GM18858 (cell line): ENCODE results near the gene COMMD2.

Source experiments
- ATAC-seq: cut with Tn5 transposase; IDR thresholded peaks from one replicate; pipeline ENCODE4 v1.9.1; 2021; ENCODE audit not compliant: unreplicated experiment

Gene COMMD2

DNA sequence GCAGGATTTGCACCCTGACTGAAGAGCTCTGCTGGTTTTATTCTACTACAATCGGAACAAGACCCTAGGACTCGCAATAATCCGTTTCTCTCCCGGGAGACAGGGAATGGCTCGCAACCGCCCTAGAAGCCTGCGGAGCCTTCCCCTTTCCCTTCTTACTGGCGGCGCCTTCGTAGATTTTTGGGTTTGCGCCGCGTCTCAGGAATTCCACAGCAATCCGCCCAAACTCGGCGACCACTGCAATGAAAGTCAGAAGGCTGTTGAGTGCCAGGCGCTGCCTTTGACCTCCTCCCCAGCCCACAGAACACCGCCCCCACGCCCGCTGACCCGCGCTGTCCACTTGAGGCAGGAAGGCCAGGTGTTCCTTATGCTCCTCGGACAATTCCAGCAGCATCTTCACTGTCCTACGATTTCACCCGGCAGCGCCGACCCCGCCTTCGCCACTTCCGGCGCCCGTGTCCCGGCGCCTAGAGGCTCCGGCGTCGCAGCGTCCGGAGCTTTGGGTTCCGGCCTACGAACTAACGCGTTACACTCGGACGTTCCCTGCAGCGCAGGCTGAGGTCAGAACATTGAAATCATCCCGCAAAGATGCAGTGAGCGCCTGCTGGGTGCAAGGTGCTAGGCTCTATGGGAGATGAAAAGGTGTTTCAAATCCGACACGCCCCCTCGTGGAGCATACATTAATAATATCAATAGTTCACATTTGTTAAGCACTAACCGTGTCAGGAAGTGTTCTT lies at the start of gene COMMD2:
TSS of gene COMMD2 (minus strand) at position 439 of the 737 bp plus-strand sequence. CDS start at position 394, 45 bp downstream.
- ATAC-seq = peak; percentile 99

GRCh38 chr3:149801639-149802038 lies 49.4 kb upstream of the COMMD2 start:
- no peak for ATAC-seq

DNA sequence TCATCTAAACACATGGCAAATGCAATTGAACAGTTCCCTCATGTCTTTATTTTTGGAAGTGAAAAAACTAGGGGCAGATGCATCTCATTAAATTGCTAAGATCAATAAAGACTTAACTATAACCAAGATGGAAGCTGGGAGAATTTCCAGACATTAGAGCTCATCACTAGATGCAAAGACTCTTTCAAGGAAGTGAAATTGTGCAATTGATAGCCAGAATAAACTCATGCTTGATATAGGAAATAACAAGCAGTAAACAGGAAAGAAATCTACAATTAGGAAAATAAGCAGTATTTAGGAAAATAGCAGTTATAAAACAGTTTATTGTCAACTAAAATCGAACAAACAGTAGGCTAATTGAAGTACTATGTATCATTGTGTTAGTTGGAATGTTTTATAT lies 48.9 kb upstream of the COMMD2 start:
- no peak for ATAC-seq

GRCh38 chr3:149800693-149801092 lies 48.4 kb upstream of the COMMD2 start:
- no peak for ATAC-seq

DNA sequence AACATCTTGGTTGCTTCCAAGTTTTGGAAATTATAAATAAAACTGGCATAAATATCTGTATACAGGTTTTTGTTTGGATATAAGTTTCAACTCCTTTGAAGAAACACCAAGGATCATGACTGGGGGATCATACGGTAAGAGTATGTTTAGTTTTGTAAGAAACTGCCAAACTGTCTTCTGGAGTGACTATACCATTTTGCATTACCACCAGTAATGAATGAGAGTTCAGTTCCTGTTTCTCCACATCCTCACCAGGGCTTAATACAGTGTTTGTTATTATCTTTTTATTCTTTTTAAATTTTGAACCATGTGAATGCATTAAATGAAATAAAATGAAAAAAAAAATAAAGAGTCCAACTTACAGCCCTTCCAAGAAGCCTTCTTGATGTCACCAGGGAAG lies 43.7 kb upstream of the COMMD2 start:
- ATAC-seq = no peak

DNA sequence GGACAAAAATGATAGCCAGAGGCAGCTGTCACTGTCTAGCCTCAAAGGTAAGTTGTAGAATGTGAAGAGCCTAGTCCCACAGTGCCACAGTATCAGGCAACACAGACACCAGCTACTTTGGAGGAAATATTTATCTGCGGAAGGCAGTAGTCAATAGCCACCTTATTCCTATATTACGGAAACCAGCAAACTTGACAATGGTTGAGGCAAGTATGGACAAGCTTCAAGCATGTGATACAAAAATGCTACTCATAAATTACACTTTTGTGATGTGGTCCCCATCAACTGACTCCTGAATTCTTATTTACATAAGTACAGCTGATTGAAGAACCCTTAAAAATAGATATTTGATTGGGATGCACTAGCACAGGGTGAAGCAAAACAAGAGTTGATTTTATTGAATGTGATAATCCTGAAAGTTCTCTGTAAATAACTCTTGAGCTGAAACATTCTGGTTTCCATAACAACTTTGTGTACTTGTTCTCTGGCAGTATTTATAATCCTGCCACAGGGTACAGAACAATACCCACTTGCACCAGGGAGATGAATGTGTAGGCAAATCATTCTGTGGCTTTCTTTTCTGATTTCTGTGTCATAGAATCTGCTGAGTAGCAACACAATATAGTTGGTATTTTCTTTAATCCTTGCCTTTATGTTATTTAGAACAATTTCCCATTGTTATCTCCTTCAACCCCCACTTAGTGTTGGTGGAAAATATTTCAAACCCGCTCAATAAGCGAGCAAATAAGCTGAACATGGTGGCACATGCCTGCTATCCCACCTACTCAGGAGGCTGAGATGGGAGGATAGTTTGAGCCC lies 40.4 kb upstream of the COMMD2 start, which contains the start of gene ANKUB1:
TSS of gene ANKUB1 (minus strand) at position 103 of the 819 bp plus-strand sequence. CDS start 188 bp downstream, outside the sequence.
- ATAC-seq = no peak

- ATAC-seq = no peak
Observed at GRCh38 chr3:149790698-149791097, 38.4 kb upstream of the COMMD2 start.

DNA sequence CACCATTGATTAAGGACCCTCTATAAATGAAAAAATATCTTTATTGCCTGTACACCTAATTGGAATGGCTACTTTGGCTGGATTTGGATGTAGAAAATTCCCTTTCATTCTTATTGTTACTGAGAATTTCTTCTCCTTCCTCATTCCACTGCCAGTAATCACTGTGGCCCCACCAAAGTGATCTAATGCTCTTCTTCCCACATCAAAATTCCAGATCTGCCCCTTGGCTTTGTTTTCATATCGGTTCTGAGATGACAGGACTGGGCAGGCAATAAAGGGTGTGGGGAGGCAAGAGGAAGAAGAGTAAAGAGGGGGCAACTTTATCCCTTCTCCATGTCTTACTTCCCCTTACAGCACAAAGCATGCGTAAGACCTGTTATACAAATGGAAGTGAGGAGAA lies 38.0 kb upstream of the COMMD2 start:
- ATAC-seq = no peak

- no peak for ATAC-seq
Observed at GRCh38 chr3:149784064-149784704, 31.9 kb upstream of the COMMD2 start.

- ATAC-seq = no peak
Observed at GRCh38 chr3:149783576-149783975, 31.3 kb upstream of the COMMD2 start.

DNA sequence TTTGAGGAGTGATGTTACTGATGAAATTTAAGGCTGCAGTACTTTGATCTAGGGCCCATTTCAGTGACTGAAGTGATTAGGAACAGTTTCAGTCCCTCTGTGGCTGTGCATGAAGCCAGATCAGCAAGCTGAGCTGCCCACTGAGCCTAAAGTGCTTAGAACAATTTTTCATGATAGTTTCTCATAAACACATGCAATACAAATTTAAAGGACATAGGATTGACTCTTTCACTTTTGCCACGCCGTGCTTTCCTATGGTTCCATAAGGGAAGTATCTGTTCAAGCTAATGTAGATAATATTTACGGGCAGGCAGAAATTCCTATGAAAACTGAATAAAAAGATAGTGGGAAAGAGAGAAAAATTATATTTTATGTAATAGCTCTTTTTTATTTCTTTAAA lies 29.5 kb upstream of the COMMD2 start:
- ATAC-seq = no peak

DNA sequence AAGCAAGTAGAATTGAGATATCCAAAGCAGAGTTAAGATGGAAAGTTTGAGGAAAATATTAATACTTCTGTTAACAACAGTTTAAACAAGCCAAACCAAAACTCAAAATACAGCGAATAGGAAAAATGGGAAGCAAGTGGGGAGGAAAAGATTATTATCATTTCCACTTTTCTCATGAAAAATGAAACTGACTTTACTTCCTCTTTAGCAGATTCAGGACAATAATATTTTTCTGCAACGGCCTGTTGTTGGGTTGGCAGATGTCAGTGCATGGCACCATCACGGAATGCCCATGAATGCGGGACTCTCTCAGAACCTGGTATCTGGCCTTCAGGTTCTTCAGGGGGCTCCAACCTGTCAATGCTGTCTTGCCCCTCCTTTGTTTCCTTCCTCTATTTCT lies 28.9 kb upstream of the COMMD2 start:
- ATAC-seq = no peak

- ATAC-seq = no peak
Observed at GRCh38 chr3:149777414-149778214, 25.3 kb upstream of the COMMD2 start.

- ATAC-seq = no peak
Observed at GRCh38 chr3:149776170-149776569, 23.9 kb upstream of the COMMD2 start.

- ATAC-seq = no peak
Observed at GRCh38 chr3:149772861-149773260, 20.6 kb upstream of the COMMD2 start.

DNA sequence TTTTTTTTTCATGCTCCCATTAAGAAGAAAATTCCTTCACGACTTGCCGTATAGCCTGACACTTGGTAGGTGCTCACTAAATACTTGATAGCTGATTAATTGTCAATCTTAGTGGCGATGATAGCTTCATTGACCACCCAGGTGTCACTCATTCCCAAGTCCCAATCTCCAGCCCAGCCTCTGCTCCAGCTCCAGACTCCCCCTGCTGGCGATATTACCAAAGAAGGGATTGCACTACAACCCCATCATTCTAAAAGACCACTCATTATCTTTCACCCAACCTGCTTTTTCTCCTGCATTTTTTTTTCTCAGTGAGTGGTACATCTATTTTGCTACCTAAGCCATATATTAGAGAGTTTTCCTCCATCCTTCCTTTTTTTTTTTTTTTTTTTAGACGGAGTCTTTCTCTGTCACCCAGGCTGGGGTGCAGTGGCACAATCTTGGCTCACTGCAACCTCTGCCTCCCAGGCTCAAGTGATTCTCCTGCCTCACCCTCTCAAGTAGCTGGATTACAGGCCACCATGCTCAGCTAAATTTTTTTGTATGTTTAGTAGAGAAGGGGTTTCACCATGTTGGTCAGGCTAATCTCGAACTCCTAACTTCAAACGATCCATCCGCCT lies 19.5 kb upstream of the COMMD2 start:
- ATAC-seq = no peak

DNA sequence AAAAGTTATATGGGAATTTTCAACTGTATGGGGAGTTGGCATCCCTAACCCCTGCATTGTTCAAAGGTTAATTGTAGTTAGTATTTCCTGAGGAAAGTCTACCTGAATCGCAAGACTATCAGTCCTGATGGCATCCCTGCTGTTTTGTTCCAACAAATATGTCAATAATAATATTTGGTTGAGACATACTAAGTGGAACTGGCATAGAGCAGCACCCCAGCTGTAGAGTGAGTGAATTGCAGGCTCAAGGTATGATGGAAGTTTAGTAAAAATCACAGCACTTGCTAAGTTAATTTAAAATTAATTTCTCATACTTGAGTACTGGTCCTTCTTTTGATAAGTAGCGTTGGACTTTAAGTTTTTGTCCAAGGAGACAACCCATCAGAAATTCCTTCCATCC lies 18.0 kb upstream of the COMMD2 start:
- ATAC-seq = no peak

DNA sequence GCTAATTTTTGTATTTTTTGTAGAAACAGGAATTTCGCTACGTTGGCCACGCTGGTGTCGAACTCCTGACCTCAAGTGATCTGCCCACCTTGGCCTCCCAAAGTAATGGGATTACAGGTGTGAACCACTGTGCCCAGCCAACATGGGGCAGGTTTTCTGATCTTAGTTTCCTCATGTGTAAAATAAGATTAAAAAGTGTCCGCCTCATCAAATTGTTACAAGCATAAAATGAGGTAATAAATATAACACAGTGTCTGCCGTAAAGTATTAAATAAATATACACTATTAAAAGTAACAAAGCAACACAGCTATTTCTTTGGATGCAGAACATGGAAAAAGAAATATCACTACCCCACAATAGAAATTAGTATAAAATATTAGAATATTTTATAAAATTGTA lies 16.4 kb upstream of the COMMD2 start:
- ATAC-seq = no peak

DNA sequence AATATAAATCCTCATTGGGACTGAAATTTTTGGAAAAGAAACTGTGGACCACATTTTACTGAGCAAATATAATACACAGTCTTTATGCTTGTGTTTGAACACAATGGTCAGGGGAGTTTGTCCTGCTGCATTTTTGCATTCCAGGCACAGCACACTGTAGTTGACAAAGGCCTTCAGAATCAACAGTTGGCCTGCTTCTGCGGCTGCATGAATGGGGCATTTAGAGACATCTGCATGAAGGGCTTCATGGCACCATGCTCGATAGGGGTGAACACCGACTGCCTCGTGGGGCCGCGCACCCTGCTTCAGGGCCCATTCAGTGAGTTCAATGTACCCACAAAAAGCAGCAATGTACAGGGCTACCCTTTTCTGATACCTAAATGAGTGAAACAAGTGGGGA lies 15.4 kb upstream of the COMMD2 start:
- no peak for ATAC-seq

DNA sequence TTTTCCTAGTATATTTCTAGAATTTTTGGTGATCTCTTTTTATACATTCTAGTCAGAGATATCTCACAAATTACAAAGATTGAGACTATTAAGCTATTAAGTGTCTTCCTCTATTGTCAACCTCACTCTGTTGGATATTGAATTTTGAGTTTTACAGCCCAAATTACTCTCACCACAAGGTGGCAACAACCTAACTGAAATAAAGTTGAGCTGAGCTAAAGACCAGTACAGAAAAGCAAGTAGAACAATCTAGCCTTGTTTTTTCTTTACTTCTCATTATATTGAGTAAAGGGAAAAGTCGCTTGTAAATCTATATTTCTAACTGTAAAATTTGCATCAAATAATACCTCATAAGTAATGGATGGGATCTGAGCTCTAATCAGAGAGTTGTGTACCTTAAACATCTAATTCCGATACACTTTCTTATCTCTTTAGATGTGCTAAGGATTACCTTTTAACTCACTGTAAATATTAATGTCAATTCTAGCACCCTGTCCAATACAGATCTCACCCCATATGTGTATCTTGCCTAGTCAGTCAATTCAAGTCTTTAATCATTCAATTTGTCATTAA lies 13.6 kb upstream of the COMMD2 start:
- ATAC-seq = no peak
